ENCODE measurements around the gene FABP7. TPM values are rescaled to one million over a fixed set of nuclear protein-coding genes. Genes with fewer than 3 reads are reported as not detected.

Gene FABP7
- polyA plus RNA-seq, 2 donors = 0.05 TPM; not detected in 1

GRCh38 chr6:122818866-122819265 lies 39.4 kb downstream of the FABP7 start:
- Histone ChIP-seq H3K27me3 (ENCODE audit: control insufficient read depth in 1 of 2, insufficient read depth in 2 of 2, low read length in 2 of 2) (no peaks in the 10 kb centered on the region), H3K27ac (ENCODE audit: low read depth in 2 of 2, low read length in 1 of 2) (no peak overlapping the region), H3K9me3 (ENCODE audit: control insufficient read depth in 2 of 2, insufficient read depth in 1 of 2, low read depth in 1 of 2, low read length in 1 of 2) (no peaks in the 10 kb centered on the region), H3K4me1 (ENCODE audit: control insufficient read depth in 2 of 2, insufficient read depth in 2 of 2, low read length in 1 of 2) (no peaks in the 10 kb centered on the region), H3K4me3 (ENCODE audit: low read depth in 1 of 2, low read length in 2 of 2) (no peak overlapping the region), H3K36me3 (ENCODE audit: control insufficient read depth in 2 of 2, insufficient read depth in 2 of 2, low read length in 1 of 2) (no peaks in the 10 kb centered on the region)
- 30 to 49% methylated on average over 2 of the region's 2 CpGs for WGBS, 2 donors

- H3K4me1 ChIP-seq (ENCODE audit: control insufficient read depth in 2 of 2, insufficient read depth in 2 of 2, low read length in 1 of 2) = no peaks in the 10 kb centered on the region
- no peaks in the 10 kb centered on the region for H3K36me3 ChIP-seq (ENCODE audit: control insufficient read depth in 2 of 2, insufficient read depth in 2 of 2, low read length in 1 of 2)
- no peaks in the 10 kb centered on the region for H3K9me3 ChIP-seq (ENCODE audit: control insufficient read depth in 2 of 2, insufficient read depth in 1 of 2, low read depth in 1 of 2, low read length in 1 of 2)
- H3K27ac ChIP-seq (ENCODE audit: low read depth in 2 of 2, low read length in 1 of 2) = no peak overlapping the region
- WGBS, 2 donors = 52 to 73% methylated on average over 2 of the region's 2 CpGs
- H3K4me3 ChIP-seq (ENCODE audit: low read depth in 1 of 2, low read length in 2 of 2) = no peak overlapping the region
- H3K27me3 ChIP-seq (ENCODE audit: control insufficient read depth in 1 of 2, insufficient read depth in 2 of 2, low read length in 2 of 2) = no peaks in the 10 kb centered on the region
Measured at GRCh38 chr6:122821095-122821494, 41.6 kb downstream of the FABP7 start.

- Histone ChIP-seq H3K4me3 (ENCODE audit: low read depth in 1 of 2, low read length in 2 of 2) (no peak overlapping the region), H3K27ac (ENCODE audit: low read depth in 2 of 2, low read length in 1 of 2) (no peak overlapping the region), H3K4me1 (ENCODE audit: control insufficient read depth in 2 of 2, insufficient read depth in 2 of 2, low read length in 1 of 2) (no peaks in the 10 kb centered on the region), H3K9me3 (ENCODE audit: control insufficient read depth in 2 of 2, insufficient read depth in 1 of 2, low read depth in 1 of 2, low read length in 1 of 2) (no peaks in the 10 kb centered on the region), H3K27me3 (ENCODE audit: control insufficient read depth in 1 of 2, insufficient read depth in 2 of 2, low read length in 2 of 2) (no peaks in the 10 kb centered on the region), H3K36me3 (ENCODE audit: control insufficient read depth in 2 of 2, insufficient read depth in 2 of 2, low read length in 1 of 2) (no peaks in the 10 kb centered on the region)
- WGBS, 2 donors = 66 to 69% methylated on average over 5 of the region's 5 CpGs
Measured at GRCh38 chr6:122825163-122825562, 45.6 kb downstream of the FABP7 start.

- no peak overlapping the region for H3K4me3 ChIP-seq (ENCODE audit: low read depth in 1 of 2, low read length in 2 of 2)
- no peak overlapping the region for H3K27ac ChIP-seq (ENCODE audit: low read depth in 2 of 2, low read length in 1 of 2)
- no peaks in the 10 kb centered on the region for H3K4me1 ChIP-seq (ENCODE audit: control insufficient read depth in 2 of 2, insufficient read depth in 2 of 2, low read length in 1 of 2)
- H3K36me3 ChIP-seq (ENCODE audit: control insufficient read depth in 2 of 2, insufficient read depth in 2 of 2, low read length in 1 of 2) = no peaks in the 10 kb centered on the region
- H3K27me3 ChIP-seq (ENCODE audit: control insufficient read depth in 1 of 2, insufficient read depth in 2 of 2, low read length in 2 of 2) = no peaks in the 10 kb centered on the region
- 76 to 86% methylated on average over 1 of the region's 1 CpG for WGBS, 2 donors
- H3K9me3 ChIP-seq (ENCODE audit: control insufficient read depth in 2 of 2, insufficient read depth in 1 of 2, low read depth in 1 of 2, low read length in 1 of 2) = no peaks in the 10 kb centered on the region
Measured at GRCh38 chr6:122829456-122829855, 49.9 kb downstream of the FABP7 start.

GRCh38 chr6:122831511-122831910 lies 52.0 kb downstream of the FABP7 start:
- 59 to 63% methylated on average over 1 of the region's 1 CpG for WGBS, 2 donors
- no peaks in the 10 kb centered on the region for H3K9me3 ChIP-seq (ENCODE audit: control insufficient read depth in 2 of 2, insufficient read depth in 1 of 2, low read depth in 1 of 2, low read length in 1 of 2)
- no peak overlapping the region for H3K4me3 ChIP-seq (ENCODE audit: low read depth in 1 of 2, low read length in 2 of 2)
- H3K27me3 ChIP-seq (ENCODE audit: control insufficient read depth in 1 of 2, insufficient read depth in 2 of 2, low read length in 2 of 2) = no peaks in the 10 kb centered on the region
- H3K36me3 ChIP-seq (ENCODE audit: control insufficient read depth in 2 of 2, insufficient read depth in 2 of 2, low read length in 1 of 2) = no peaks in the 10 kb centered on the region
- no peak overlapping the region for H3K27ac ChIP-seq (ENCODE audit: low read depth in 2 of 2, low read length in 1 of 2)
- no peaks in the 10 kb centered on the region for H3K4me1 ChIP-seq (ENCODE audit: control insufficient read depth in 2 of 2, insufficient read depth in 2 of 2, low read length in 1 of 2)

GRCh38 chr6:122832459-122832858 lies 52.9 kb downstream of the FABP7 start:
- Histone ChIP-seq H3K36me3 (ENCODE audit: control insufficient read depth in 2 of 2, insufficient read depth in 2 of 2, low read length in 1 of 2) (no peaks in the 10 kb centered on the region), H3K27ac (ENCODE audit: low read depth in 2 of 2, low read length in 1 of 2) (no peak overlapping the region), H3K4me3 (ENCODE audit: low read depth in 1 of 2, low read length in 2 of 2) (no peak overlapping the region), H3K9me3 (ENCODE audit: control insufficient read depth in 2 of 2, insufficient read depth in 1 of 2, low read depth in 1 of 2, low read length in 1 of 2) (no peaks in the 10 kb centered on the region), H3K27me3 (ENCODE audit: control insufficient read depth in 1 of 2, insufficient read depth in 2 of 2, low read length in 2 of 2) (no peaks in the 10 kb centered on the region), H3K4me1 (ENCODE audit: control insufficient read depth in 2 of 2, insufficient read depth in 2 of 2, low read length in 1 of 2) (no peaks in the 10 kb centered on the region)
- 66 to 71% methylated on average over 3 of the region's 3 CpGs for WGBS, 2 donors

- H3K27ac ChIP-seq (ENCODE audit: low read depth in 2 of 2, low read length in 1 of 2) = no peak overlapping the region
- no peaks in the 10 kb centered on the region for H3K36me3 ChIP-seq (ENCODE audit: control insufficient read depth in 2 of 2, insufficient read depth in 2 of 2, low read length in 1 of 2)
- no peaks in the 10 kb centered on the region for H3K9me3 ChIP-seq (ENCODE audit: control insufficient read depth in 2 of 2, insufficient read depth in 1 of 2, low read depth in 1 of 2, low read length in 1 of 2)
- 79 to 89% methylated on average over 7 of the region's 7 CpGs for WGBS, 2 donors
- H3K4me3 ChIP-seq (ENCODE audit: low read depth in 1 of 2, low read length in 2 of 2) = no peak overlapping the region
- no peaks in the 10 kb centered on the region for H3K27me3 ChIP-seq (ENCODE audit: control insufficient read depth in 1 of 2, insufficient read depth in 2 of 2, low read length in 2 of 2)
- no peaks in the 10 kb centered on the region for H3K4me1 ChIP-seq (ENCODE audit: control insufficient read depth in 2 of 2, insufficient read depth in 2 of 2, low read length in 1 of 2)
Measured at GRCh38 chr6:122833021-122833491, 53.5 kb downstream of the FABP7 start.

Other genes with a start within 250 kb of the FABP7 start
- gene PKIB, start 169.3 kb upstream of the FABP7 start, polyA plus RNA-seq = 1 to 10 TPM; 3.5 to 4.2 TPM
- gene SMPDL3A, start 9.5 kb downstream of the FABP7 start, polyA plus RNA-seq = 1 to 10 TPM; 4.9 to 7.2 TPM
- not detected for gene CLVS2, start 216.5 kb downstream of the FABP7 start, polyA plus RNA-seq

Measured in esophagus (tissue), 2 donors.